ENCODE data around the gene MIEN1. TPM values are rescaled to one million over a fixed set of nuclear protein-coding genes. Genes with fewer than 3 reads are reported as not detected.
A peak's percentile ranks its signal among the peaks of the same experiment; 100 is the strongest.
"Not testable (repeated sequence)": the region's sequence is repeated elsewhere in the genome, so short reads cannot be mapped to it uniquely, and the experiment has no call there.

The MIEN1 gene
- total RNA-seq, 1 experiment from 2014 or later, result 50.8 TPM

DNA sequence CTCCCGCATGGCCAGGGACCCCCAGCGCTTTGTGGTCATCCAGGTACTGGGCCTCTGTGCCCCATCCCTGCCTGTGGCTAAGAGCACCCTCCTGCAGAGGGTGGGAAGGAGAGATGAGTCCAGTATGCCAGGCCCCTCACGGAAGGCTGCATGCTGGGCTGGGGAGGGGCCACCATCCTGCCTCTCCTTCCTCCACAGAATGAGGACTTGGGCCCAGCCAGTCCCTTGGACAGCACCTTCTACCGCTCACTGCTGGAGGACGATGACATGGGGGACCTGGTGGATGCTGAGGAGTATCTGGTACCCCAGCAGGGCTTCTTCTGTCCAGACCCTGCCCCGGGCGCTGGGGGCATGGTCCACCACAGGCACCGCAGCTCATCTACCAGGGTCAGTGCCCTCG lies 3.7 kb downstream of the MIEN1 start:
- peaks cover 5% of the 10 kb centered on the region for H3K23me2 ChIP-seq (ENCODE audit: insufficient read length, low read depth, low read length, poor library complexity, severe bottlenecking)
- H3K9me3 Mint-ChIP-seq, result no peaks in the 10 kb centered on the region
- H3K9me3 ChIP-seq (ENCODE audit: control insufficient read depth, low read depth, low read length), result no peaks in the 10 kb centered on the region
- TF ChIP-seq CTCF (conservative IDR thresholded peaks at IDR 0.05), result no peak
- H3K4ac ChIP-seq (ENCODE audit: low read depth, low read length), result no peak overlapping the region
- H3K4me2 ChIP-seq (ENCODE audit: insufficient read depth, insufficient read length, low read length), result no peak overlapping the region
- H2AK5ac ChIP-seq (ENCODE audit: insufficient read length, low read length), result no peak overlapping the region
- no peaks in the 10 kb centered on the region for H3K27me3 ChIP-seq (ENCODE audit: insufficient read depth, low read length)
- H3K9ac ChIP-seq (ENCODE audit: extremely low read depth, insufficient read length, low read length), result no peak overlapping the region
- H3K4me1 Mint-ChIP-seq, result peaks cover 18 to 23% of the 10 kb centered on the region in 2 experiments
- no peak overlapping the region for H2BK20ac ChIP-seq (ENCODE audit: low read depth, low read length, poor library complexity, severe bottlenecking)
- no peaks in the 10 kb centered on the region for H4K20me1 ChIP-seq (ENCODE audit: control insufficient read depth, insufficient read depth, insufficient read length)
- no peak overlapping the region for H2BK12ac ChIP-seq (ENCODE audit: insufficient read length, low read depth, low read length)
- no peak overlapping the region for H3K56ac ChIP-seq (ENCODE audit: insufficient read length, low read depth, low read length)
- no peak overlapping the region for H3K4me3 Mint-ChIP-seq
- no peak overlapping the region for H2BK15ac ChIP-seq (ENCODE audit: low read depth, low read length)
- no peak overlapping the region for H4K91ac ChIP-seq (ENCODE audit: insufficient read length, low read depth, low read length)
- H2BK5ac ChIP-seq (ENCODE audit: insufficient read length, low read length), result no peak overlapping the region
- no peak overlapping the region for H2AFZ ChIP-seq (ENCODE audit: low read length)
- no peak overlapping the region for H3K18ac ChIP-seq (ENCODE audit: insufficient read length, low read depth, low read length)
- H2BK120ac ChIP-seq (ENCODE audit: low read depth, low read length, poor library complexity, severe bottlenecking), result no peak overlapping the region
- no peak overlapping the region for H4K5ac ChIP-seq (ENCODE audit: insufficient read length, low read depth, low read length)
- H3K27ac ChIP-seq (ENCODE audit: insufficient read length, low read depth, low read length), result no peak overlapping the region
- H3K14ac ChIP-seq (ENCODE audit: insufficient read depth, low read length), result no peak overlapping the region
- H3T11ph ChIP-seq (ENCODE audit: low read length), result no peak overlapping the region
- WGBS (ENCODE audit: extremely low coverage, insufficient read length, low lambda C conversion rate), result no CpG with 5 or more reads among the region's 9 CpGs
- peaks cover 43 to 76% (median 71%) of the 10 kb centered on the region in 3 experiments for H3K36me3 Mint-ChIP-seq (ENCODE audit: insufficient read depth in 1 of 3, low read depth in 3 of 3)
- no peak for DNase-seq
- H3K23ac ChIP-seq (ENCODE audit: insufficient read length, low read depth, low read length), result no peak overlapping the region
- no peaks in the 10 kb centered on the region; the same call in 1 of the 2 replicates for H3K27me3 Mint-ChIP-seq (ENCODE audit: low read depth)
- H3K4me1 ChIP-seq (ENCODE audit: insufficient read depth, low read length), result peaks cover 1% of the 10 kb centered on the region; the same call in 1 of the 2 replicates
- H4K8ac ChIP-seq (replicated peaks; ENCODE audit: insufficient read length, low read depth, low read length), result no peak overlapping the region
- no peaks in the 10 kb centered on the region for H3K79me2 ChIP-seq (ENCODE audit: insufficient read depth, low read length)
- peak overlapping the region in 1 of 3 experiments; percentile 46; a peak in 1 of 7 replicates for H3K27ac Mint-ChIP-seq
- no peaks in the 10 kb centered on the region for H3K79me1 ChIP-seq (ENCODE audit: insufficient read depth, low read depth, low read length, poor library complexity, severe bottlenecking)

- not testable (repeated sequence) for H3K23me2 ChIP-seq (ENCODE audit: insufficient read length, low read depth, low read length, poor library complexity, severe bottlenecking); H3K9ac ChIP-seq (ENCODE audit: extremely low read depth, insufficient read length, low read length); H3K27ac ChIP-seq (ENCODE audit: insufficient read length, low read depth, low read length); H3K4me3 Mint-ChIP-seq; H4K91ac ChIP-seq (ENCODE audit: insufficient read length, low read depth, low read length); H3K27me3 ChIP-seq (ENCODE audit: insufficient read depth, low read length); H3K4me1 ChIP-seq (ENCODE audit: insufficient read depth, low read length); H2BK15ac ChIP-seq (ENCODE audit: low read depth, low read length); H3K4me2 ChIP-seq (ENCODE audit: insufficient read depth, insufficient read length, low read length); H2BK5ac ChIP-seq (ENCODE audit: insufficient read length, low read length); H3K79me2 ChIP-seq (ENCODE audit: insufficient read depth, low read length); H3K79me1 ChIP-seq (ENCODE audit: insufficient read depth, low read depth, low read length, poor library complexity, severe bottlenecking); H4K20me1 ChIP-seq (ENCODE audit: control insufficient read depth, insufficient read depth, insufficient read length); H3K18ac ChIP-seq (ENCODE audit: insufficient read length, low read depth, low read length); H3T11ph ChIP-seq (ENCODE audit: low read length); H2AFZ ChIP-seq (ENCODE audit: low read length); H4K8ac ChIP-seq (replicated peaks; ENCODE audit: insufficient read length, low read depth, low read length); H3K14ac ChIP-seq (ENCODE audit: insufficient read depth, low read length); H3K9me3 Mint-ChIP-seq; H3K4ac ChIP-seq (ENCODE audit: low read depth, low read length); H4K5ac ChIP-seq (ENCODE audit: insufficient read length, low read depth, low read length); H2BK12ac ChIP-seq (ENCODE audit: insufficient read length, low read depth, low read length); H3K9me3 ChIP-seq (ENCODE audit: control insufficient read depth, low read depth, low read length); H2BK120ac ChIP-seq (ENCODE audit: low read depth, low read length, poor library complexity, severe bottlenecking); H2AK5ac ChIP-seq (ENCODE audit: insufficient read length, low read length); H3K27me3 Mint-ChIP-seq (ENCODE audit: low read depth); H3K23ac ChIP-seq (ENCODE audit: insufficient read length, low read depth, low read length); H2BK20ac ChIP-seq (ENCODE audit: low read depth, low read length, poor library complexity, severe bottlenecking); H3K56ac ChIP-seq (ENCODE audit: insufficient read length, low read depth, low read length); DNase-seq
- H3K27ac Mint-ChIP-seq, result peak overlapping the region in 2 of 3 experiments; percentile 46 to 87; a peak in 4 of 7 replicates
- H3K36me3 Mint-ChIP-seq (ENCODE audit: insufficient read depth in 1 of 3, low read depth in 3 of 3), result peaks cover 47 to 83% (median 74%) of the 10 kb centered on the region in 3 experiments
- peaks cover 18 to 23% of the 10 kb centered on the region in 2 experiments for H3K4me1 Mint-ChIP-seq
- no CpG with 5 or more reads among the region's 1 CpG for WGBS (ENCODE audit: extremely low coverage, insufficient read length, low lambda C conversion rate)
These were observed 4.4 kb downstream of the MIEN1 start for GRCh38 chr17:39725923-39726322.

All from H9 (cell line).